ENCODE measurements around the gene SHISA7.
"Not testable (repeated sequence)": the region's sequence is repeated elsewhere in the genome, so short reads cannot be mapped to it uniquely, and the experiment has no call there.

SHISA7 gene

GRCh38 chr19:55449469-55449868 lies 6.4 kb upstream of the SHISA7 start:
- H3K27ac ChIP-seq, result no peak overlapping the region
- DNase-seq (ENCODE audit: low spot score), result no peak
- no peak overlapping the region for H3K4me3 ChIP-seq
- TF ChIP-seq CTCF (IDR thresholded peaks at IDR 0.05), result no peak

GRCh38 chr19:55448175-55448490 lies 5.0 kb upstream of the SHISA7 start:
- H3K4me3 ChIP-seq; DNase-seq (ENCODE audit: low spot score); H3K27ac ChIP-seq: not testable (repeated sequence)

DNA sequence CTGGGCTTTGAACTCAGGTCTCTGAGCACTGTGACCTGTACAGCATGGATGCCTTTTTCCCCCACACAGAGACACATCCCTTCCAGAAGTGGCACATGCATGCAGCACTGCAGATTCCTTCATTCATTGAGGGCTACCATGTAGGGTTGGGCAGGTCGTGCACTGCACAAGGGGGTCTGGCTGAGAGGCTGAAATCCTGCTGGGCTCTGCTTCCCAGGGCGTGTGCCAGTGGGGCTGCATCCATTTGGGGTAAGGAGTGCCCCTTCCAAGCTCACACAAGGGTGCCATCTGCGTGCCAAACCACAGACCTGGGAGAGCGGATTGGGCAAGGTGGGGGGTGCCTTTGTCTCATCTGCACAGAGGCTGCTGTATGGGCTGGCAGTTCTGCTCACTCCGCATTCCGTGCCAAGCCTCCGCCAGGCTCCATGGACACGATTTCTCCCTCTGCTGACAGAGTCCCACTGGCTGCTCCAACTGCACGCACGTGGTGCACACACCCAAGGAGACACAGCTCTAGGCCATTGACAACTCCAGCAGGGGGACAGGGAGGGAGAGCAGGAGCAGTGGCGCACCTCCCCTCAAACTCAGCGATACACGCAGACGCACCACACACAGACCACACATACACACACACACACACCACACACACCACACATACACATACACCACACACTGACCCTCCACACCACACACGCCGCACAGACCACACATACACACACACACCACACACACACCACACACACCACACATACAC lies 4.5 kb upstream of the SHISA7 start:
- H3K4me3 ChIP-seq, result no peak overlapping the region

DNA sequence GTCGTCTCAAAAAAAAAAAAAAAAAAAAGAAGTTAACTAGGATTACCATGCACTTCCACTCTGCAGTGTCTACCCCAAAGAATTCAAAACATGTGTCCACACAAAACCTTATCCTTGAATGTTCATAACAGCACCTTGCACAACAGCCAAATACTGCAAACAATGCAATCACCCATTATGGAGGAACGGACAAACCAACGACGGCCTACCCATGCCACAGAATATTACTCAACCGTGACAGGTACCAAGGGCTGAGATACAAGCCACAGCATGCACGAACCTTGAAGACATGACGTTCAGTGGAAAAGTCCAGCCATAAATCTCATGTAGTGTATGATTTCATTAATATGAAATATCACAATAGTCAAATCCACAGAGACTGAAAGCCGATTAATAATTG lies 3.0 kb upstream of the SHISA7 start:
- no peak for TF ChIP-seq CTCF (IDR thresholded peaks at IDR 0.05)
- Histone ChIP-seq H3K4me3 (no peak overlapping the region), H3K27ac (no peak overlapping the region)
- DNase-seq (ENCODE audit: low spot score), result no peak

More for the DNA sequence above, 4.5 kb upstream of the SHISA7 start:
- no peak for TF ChIP-seq CTCF (IDR thresholded peaks at IDR 0.05)
- no peak for DNase-seq (ENCODE audit: low spot score)
- H3K27ac ChIP-seq, result no peak overlapping the region

DNA sequence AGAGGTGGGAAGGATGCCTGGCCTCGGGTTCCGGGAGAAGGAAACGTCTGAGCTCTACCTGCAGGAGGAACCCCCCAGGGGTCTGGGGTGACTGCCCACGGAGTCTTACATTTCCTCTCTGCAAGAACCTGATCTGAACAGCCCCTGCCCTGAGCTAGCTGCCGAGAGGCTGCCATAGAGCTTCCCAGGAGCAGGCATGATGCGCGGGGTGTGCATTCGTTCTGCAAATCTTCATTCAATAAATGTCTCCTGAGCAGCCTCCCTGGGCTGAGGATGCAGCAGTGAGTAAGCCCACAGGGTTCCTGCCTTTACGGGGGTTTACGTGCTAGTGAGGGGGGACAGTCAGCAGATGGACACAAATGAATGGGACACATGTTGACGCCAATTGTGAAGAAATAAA lies 1.5 kb upstream of the SHISA7 start:
- no peak overlapping the region for H3K27ac ChIP-seq
- DNase-seq (ENCODE audit: low spot score), result no peak
- TF ChIP-seq CTCF (IDR thresholded peaks at IDR 0.05), result no peak
- H3K4me3 ChIP-seq, result no peak overlapping the region

- DNase-seq (ENCODE audit: low spot score), result no peak
- TF ChIP-seq CTCF (IDR thresholded peaks at IDR 0.05), result no peak
- Histone ChIP-seq H3K27ac (no peak overlapping the region), H3K4me3 (no peak overlapping the region)
Observed at GRCh38 chr19:55443824-55444480, 852 bp upstream of the SHISA7 start.

GRCh38 chr19:55442372-55442961 lies 633 bp downstream of the SHISA7 start:
- Histone ChIP-seq H3K27ac (no peak overlapping the region), H3K4me3 (no peak overlapping the region)
- no peak for DNase-seq (ENCODE audit: low spot score)
- TF ChIP-seq CTCF (IDR thresholded peaks at IDR 0.05), result no peak
